GM12878 (cell line): ENCODE measurements around the gene ATG9B.
A peak's percentile ranks its signal among the peaks of the same experiment; 100 is the strongest.

Experiments used
- CHD4 ChIP-seq: fragments of 200-600 bp; sonication (generic); IDR thresholded peaks from 2 replicates; pipeline ENCODE4 v1.6.1; 2016; ENCODE audit warnings: mild to moderate bottlenecking
- EGR1 ChIP-seq, 2 experiments: IDR thresholded peaks; 1 replicate in 1 of 2; 2 replicates in 1 of 2; pipeline ENCODE4 v1.6.1; 2011 to 2012; ENCODE audit warnings: low read depth in 2 of 2, low read length in 2 of 2, borderline replicate concordance in 1 of 2, mild to moderate bottlenecking in 1 of 2, moderate library complexity in 1 of 2
- HDAC6 ChIP-seq: fragments of 200-600 bp; sonication (generic); IDR thresholded peaks from one replicate; pipeline ENCODE4 v1.8.0; 2017; ENCODE audit warnings: antibody characterized with exemption; ENCODE audit not compliant: unreplicated experiment
- PAX5 ChIP-seq: IDR thresholded peaks from 2 replicates; pipeline ENCODE4 v1.6.1; 2011; ENCODE audit warnings: low read depth, low read length, borderline replicate concordance
- PML ChIP-seq: IDR thresholded peaks from 2 replicates; pipeline ENCODE4 v1.6.1; 2012; ENCODE audit warnings: low read length, inconsistent platforms
- TAF1 ChIP-seq: IDR thresholded peaks from 2 replicates; pipeline ENCODE4 v1.6.1; 2011; ENCODE audit warnings: mild to moderate bottlenecking, low read depth, low read length, borderline replicate concordance
- TARDBP ChIP-seq: IDR thresholded peaks from 2 replicates; pipeline ENCODE4 v1.6.1; 2016; ENCODE audit warnings: borderline replicate concordance
- YY1 ChIP-seq: IDR thresholded peaks from 2 replicates; pipeline ENCODE4 v1.6.1; 2011; ENCODE audit warnings: low read depth, mild to moderate bottlenecking, low read length
- TF ChIP-seq, protein P1 (sequence below), 3 experiments: IDR thresholded peaks in 2 of 3; conservative IDR thresholded peaks in 1 of 3; 2 replicates each; pipeline ENCODE4 v1.5.1; 2011; ENCODE audit warnings: low read depth in 3 of 3, low read length in 3 of 3, mild to moderate bottlenecking in 3 of 3, control low read depth in 2 of 3, moderate library complexity in 2 of 3, inconsistent platforms in 1 of 3, mixed read lengths in 1 of 3; ENCODE audit not compliant: control insufficient read depth in 2 of 3, insufficient read depth in 1 of 3; ENCODE audit errors: extremely low read depth in 1 of 3
- TF ChIP-seq, protein P2 (sequence below): fragments of 450-650 bp; conservative IDR thresholded peaks from 2 replicates; pipeline ENCODE4 v1.6.1; 2017; ENCODE audit warnings: mild to moderate bottlenecking, moderate library complexity
- TF ChIP-seq, protein P3 (sequence below): IDR thresholded peaks from 2 replicates; pipeline ENCODE4 v1.6.1; 2011; ENCODE audit warnings: low read depth, mild to moderate bottlenecking, low read length, moderate library complexity, borderline replicate concordance; ENCODE audit errors: extremely low read depth
- TF ChIP-seq, protein P4 (sequence below): IDR thresholded peaks from 2 replicates; pipeline ENCODE4 v1.6.1; 2011; ENCODE audit warnings: mild to moderate bottlenecking, low read depth, low read length, moderate library complexity; ENCODE audit not compliant: insufficient replicate concordance
- TF ChIP-seq, protein P5 (sequence below): IDR thresholded peaks from 2 replicates; pipeline ENCODE4 v1.6.1; 2012; ENCODE audit warnings: low read depth, low read length, improper control_type of control experiment
- TF ChIP-seq, protein P6 (sequence below): IDR thresholded peaks from 2 replicates; pipeline ENCODE4 v1.6.1; 2011; ENCODE audit warnings: borderline replicate concordance, low read depth, mild to moderate bottlenecking, moderate library complexity, low read length; ENCODE audit not compliant: insufficient read depth, poor library complexity, severe bottlenecking

DNA sequence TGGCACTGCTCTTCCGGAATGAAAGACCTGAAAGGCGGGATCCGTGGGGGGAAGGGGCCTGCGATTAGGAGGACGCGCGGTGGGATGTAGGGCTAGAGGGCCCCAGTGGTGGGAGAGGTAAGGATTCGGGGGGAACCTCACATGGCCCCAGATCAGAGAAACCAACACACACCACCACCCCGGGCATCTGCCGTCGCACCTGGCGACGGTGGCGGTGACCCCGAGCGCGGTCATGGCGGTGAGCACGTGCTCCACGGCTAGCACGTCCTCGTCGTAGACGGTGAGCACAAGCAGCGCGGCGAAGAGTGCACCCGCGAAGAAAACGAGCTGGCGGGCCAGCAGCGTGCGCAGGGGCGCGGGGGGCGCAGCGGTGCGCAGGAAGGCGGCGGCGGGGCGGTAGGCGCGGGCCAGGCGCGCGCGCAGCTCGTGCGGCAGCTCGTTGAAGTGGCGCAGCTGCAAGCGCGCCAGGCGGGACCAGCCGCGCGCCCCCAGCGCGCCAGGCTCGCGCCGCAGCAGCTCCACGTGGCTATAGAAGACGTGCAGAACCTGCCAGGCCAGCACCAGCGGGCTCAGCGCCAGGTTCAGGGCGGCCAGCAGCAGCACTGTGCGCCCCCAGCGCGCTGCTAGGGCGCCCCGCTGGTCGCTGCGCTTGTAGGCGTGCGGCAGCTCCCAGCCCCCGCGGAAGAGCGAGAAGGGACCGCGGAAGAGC lies 5.7 kb downstream of the ATG9B start:
- TF ChIP-seq TARDBP: no peak
- TF ChIP-seq, protein P1, sequence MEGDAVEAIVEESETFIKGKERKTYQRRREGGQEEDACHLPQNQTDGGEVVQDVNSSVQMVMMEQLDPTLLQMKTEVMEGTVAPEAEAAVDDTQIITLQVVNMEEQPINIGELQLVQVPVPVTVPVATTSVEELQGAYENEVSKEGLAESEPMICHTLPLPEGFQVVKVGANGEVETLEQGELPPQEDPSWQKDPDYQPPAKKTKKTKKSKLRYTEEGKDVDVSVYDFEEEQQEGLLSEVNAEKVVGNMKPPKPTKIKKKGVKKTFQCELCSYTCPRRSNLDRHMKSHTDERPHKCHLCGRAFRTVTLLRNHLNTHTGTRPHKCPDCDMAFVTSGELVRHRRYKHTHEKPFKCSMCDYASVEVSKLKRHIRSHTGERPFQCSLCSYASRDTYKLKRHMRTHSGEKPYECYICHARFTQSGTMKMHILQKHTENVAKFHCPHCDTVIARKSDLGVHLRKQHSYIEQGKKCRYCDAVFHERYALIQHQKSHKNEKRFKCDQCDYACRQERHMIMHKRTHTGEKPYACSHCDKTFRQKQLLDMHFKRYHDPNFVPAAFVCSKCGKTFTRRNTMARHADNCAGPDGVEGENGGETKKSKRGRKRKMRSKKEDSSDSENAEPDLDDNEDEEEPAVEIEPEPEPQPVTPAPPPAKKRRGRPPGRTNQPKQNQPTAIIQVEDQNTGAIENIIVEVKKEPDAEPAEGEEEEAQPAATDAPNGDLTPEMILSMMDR (IDR thresholded peaks at IDR 0.05 in 2 of 3, conservative IDR thresholded peaks at IDR 0.05 in 1 of 3; ENCODE audit: control insufficient read depth in 2 of 3, extremely low read depth in 1 of 3, insufficient read depth in 1 of 3, low read depth in 3 of 3, low read length in 3 of 3): no peak
- TF ChIP-seq, protein P2, sequence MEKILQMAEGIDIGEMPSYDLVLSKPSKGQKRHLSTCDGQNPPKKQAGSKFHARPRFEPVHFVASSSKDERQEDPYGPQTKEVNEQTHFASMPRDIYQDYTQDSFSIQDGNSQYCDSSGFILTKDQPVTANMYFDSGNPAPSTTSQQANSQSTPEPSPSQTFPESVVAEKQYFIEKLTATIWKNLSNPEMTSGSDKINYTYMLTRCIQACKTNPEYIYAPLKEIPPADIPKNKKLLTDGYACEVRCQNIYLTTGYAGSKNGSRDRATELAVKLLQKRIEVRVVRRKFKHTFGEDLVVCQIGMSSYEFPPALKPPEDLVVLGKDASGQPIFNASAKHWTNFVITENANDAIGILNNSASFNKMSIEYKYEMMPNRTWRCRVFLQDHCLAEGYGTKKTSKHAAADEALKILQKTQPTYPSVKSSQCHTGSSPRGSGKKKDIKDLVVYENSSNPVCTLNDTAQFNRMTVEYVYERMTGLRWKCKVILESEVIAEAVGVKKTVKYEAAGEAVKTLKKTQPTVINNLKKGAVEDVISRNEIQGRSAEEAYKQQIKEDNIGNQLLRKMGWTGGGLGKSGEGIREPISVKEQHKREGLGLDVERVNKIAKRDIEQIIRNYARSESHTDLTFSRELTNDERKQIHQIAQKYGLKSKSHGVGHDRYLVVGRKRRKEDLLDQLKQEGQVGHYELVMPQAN: no peak
- TF ChIP-seq YY1: no peak
- TF ChIP-seq TAF1: no peak
- no peak for TF ChIP-seq EGR1 (IDR thresholded peaks at IDR 0.05; ENCODE audit: borderline replicate concordance in 1 of 2, low read depth in 2 of 2, low read length in 2 of 2)
- TF ChIP-seq, protein P3, sequence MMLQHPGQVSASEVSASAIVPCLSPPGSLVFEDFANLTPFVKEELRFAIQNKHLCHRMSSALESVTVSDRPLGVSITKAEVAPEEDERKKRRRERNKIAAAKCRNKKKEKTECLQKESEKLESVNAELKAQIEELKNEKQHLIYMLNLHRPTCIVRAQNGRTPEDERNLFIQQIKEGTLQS: no peak
- TF ChIP-seq, protein P4, sequence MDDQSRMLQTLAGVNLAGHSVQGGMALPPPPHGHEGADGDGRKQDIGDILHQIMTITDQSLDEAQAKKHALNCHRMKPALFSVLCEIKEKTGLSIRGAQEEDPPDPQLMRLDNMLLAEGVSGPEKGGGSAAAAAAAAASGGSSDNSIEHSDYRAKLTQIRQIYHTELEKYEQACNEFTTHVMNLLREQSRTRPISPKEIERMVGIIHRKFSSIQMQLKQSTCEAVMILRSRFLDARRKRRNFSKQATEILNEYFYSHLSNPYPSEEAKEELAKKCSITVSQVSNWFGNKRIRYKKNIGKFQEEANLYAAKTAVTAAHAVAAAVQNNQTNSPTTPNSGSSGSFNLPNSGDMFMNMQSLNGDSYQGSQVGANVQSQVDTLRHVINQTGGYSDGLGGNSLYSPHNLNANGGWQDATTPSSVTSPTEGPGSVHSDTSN: no peak
- TF ChIP-seq CHD4: no peak
- no peak for TF ChIP-seq PAX5
- TF ChIP-seq, protein P5, sequence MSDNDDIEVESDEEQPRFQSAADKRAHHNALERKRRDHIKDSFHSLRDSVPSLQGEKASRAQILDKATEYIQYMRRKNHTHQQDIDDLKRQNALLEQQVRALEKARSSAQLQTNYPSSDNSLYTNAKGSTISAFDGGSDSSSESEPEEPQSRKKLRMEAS: no peak
- no peak for TF ChIP-seq PML
- TF ChIP-seq, protein P6, sequence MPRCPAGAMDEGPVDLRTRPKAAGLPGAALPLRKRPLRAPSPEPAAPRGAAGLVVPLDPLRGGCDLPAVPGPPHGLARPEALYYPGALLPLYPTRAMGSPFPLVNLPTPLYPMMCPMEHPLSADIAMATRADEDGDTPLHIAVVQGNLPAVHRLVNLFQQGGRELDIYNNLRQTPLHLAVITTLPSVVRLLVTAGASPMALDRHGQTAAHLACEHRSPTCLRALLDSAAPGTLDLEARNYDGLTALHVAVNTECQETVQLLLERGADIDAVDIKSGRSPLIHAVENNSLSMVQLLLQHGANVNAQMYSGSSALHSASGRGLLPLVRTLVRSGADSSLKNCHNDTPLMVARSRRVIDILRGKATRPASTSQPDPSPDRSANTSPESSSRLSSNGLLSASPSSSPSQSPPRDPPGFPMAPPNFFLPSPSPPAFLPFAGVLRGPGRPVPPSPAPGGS: no peak
- peak; percentile 41 for TF ChIP-seq HDAC6
